GM19023 (cell line): ENCODE measurements around the gene PLPP2.

Experiments
- ATAC-seq: cut with Tn5 transposase; IDR thresholded peaks from one replicate; pipeline ENCODE4 v1.9.1; 2021; ENCODE audit warnings: mild to moderate bottlenecking, moderate library complexity; ENCODE audit not compliant: unreplicated experiment

PLPP2 gene

DNA sequence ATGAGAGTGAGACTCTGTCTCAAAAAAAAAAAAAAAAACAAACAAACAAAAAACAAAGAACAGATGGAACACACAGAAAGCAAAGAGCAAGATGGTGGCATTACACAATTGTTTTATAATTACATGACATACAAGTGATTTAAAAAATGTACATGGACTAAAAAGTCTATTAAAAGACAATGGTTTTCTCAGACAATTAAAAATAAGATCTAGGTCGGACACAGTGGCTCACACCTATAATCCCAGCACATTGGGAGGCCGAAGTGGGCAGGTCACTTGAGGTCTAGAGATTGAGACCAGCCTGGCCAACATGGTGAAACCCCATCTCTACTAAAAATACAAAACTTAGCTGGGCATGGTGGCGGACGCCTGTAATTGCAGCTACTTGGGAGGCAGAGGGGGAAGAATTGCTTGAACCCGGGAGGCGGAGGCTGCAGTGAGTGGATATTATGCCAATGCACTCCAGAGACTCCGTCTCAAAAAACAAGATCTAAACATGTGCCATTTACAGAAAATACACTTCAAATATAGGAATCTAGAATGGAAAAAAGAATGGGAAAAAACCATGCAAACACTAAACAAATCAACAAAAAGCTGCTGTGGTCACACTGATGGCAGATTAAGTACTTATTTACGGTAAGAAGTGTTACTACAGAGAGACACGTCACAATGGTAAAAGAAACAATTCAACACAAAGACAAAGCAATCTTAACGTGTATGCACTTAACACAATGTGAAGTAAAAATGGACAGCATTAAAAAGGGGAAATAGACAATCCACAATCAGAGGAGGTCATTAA lies 26.7 kb upstream of the PLPP2 start:
- ATAC-seq, result no peak

DNA sequence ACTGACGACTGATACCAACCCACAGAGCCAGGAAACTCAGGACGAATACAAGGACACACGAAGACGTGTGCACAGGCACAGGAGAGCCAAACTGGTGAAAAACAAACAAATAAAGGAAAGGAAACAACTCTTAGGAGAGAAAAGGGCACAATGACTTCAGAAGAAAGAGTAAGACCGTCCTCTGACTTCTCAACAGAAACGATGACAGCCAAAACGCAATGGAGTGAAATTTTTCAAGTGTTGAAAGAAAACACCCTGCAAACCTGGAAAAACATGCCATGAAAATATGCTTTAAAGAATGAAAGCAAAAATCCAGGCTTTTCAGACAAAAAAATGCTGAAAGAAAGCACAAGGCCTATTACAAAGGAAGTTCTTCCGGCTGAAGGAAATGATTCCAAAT lies 24.6 kb upstream of the PLPP2 start:
- ATAC-seq, result no peak

GRCh38 chr19:313988-314815 lies 23.0 kb upstream of the PLPP2 start:
- no peak for ATAC-seq

DNA sequence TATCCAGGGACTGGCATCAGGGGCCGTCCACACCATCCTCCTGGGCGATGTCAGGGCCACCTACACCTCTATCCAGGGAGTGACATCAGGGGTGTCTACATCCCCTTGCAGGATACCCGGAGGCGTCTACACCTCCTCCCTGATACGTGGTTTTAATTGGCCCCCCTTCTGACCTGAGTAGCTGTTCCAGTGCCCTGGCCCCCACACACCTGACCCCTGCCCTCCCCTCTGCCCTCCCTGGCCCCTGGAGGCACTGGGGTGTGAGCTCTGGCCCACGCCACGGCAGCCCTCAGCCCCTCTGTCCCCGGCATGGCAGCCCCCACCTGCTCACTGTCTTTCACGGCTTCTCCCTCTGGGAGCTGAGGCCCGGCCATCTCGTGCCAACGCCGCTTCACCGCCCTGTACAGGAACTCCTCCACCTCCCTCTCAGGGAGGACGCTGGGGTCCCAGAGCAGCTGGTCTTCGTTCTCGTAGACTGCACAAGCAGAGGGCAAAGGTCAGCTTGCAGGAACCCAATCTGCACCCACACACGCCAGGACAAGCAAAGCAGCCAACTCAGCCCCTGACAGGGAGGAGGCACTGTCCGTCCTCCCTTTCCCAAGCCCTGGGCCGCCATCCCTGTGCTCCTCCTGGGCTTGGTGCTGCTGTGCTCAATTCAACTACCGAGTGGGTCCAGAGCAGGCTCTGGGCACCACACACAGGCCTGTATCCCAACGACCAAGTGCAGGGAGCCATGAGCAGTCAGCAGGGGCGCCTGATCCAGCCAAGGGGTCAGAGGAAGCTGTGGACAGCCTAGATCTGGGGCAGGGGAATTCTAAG lies 22.2 kb upstream of the PLPP2 start:
- ATAC-seq, result no peak

- no peak for ATAC-seq
Observed at GRCh38 chr19:311813-312261, 20.6 kb upstream of the PLPP2 start.

- ATAC-seq, result no peak
Observed at GRCh38 chr19:310781-311496, 19.7 kb upstream of the PLPP2 start.

- ATAC-seq, result no peak
Observed at GRCh38 chr19:310141-310651, 19.0 kb upstream of the PLPP2 start.

DNA sequence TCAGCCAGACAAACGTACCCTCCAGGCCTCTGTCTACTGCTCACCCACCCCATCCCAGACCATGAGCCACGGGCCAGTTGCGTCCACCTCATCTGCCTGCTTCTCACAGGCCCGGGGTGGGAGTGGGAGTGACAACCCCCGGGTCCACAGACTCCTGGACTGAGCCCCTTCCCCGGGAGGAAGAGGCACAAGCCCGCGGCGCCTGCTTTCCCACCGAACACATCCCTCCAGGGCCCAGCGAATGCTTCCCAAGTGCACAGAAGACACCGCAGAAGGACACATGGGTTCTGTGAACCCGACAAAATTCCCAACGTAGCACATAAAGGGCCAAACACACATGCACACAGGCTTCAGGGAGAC lies 18.0 kb upstream of the PLPP2 start:
- ATAC-seq, result no peak

DNA sequence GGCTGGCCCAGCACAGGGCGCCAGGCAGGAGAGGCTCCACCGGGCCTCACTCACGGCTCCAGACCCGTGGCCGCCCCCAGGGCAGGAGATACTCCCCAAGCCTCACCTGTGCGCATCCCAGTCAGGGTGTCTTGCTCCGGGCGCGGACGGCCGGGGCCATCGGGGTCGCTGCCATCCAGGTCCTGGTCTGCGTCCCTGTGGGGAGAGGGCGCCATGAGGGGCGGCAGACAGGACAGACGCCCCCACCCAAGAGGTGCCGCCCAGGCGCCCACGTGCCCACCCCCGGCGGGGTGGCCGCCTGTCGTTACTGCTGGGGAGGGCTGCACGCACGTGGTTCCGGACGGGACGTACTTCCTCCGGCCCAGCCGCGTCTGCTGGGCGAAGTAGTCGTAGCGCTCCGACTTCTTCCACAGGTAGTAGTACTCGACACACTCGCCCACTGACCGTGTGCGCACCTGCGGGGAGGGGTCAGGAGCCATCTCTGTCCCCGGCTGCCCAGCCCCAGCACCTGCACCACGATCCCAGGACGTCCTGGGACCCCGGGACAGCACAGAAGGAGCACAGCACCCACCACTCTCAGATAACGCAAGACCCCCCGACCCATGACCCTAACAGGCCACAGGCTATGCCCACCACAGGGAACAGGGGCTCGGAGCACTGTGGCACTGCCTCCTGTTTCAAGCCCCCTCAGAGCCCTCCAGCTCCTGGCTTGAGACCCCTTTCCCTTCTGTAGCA lies 17.4 kb upstream of the PLPP2 start:
- ATAC-seq, result no peak

DNA sequence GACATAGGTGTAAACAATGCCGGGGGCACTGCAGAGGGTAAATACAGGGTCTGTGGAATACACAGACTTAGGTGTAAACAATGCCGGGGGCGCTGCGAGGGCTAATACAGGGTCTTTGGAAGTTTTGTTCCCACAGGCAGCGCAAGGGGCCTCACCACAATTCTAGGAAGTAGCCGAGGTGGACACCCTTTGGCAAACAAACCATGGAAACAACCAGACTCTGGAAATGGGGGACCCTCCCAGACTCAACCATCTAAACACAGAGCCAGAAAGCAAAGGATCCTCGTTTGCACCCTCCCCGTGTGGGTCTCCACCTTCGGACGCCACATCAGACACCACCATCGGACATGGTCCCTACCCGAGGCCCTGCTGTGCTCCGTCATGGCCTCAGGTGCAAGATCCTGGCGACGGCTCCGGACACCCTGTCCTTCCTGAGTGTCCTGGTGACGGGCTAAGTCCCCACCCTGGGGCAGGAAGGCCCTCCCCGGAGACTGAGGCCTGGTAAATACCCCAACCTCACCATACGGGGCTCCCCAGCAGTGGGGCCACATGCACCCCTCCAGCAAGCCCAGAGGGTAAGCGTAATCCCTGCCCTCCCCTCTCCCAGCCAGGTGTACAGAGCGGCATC lies 16.7 kb upstream of the PLPP2 start:
- ATAC-seq, result no peak

DNA sequence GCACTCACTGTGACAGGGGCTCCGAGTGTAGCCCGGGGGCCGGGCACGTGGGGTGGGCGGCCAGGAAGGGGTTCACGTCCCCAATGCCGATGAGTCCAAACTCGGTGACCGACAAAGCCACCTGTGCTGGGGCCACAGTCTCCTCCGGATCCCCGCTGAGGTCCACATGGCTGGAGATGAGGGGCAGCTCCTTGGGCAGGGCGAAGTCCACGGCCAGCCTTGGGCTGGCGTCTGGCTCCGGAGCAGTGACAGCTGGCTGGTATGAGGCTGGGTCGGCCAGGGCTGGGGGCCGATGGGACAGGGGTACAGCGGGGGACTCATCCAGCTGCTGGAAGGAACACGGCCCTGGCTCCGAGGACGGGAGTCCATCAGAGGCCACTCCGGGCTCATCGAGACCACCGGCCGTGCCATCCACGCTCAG lies 15.9 kb upstream of the PLPP2 start:
- ATAC-seq, result no peak

GRCh38 chr19:306151-306900 lies 15.1 kb upstream of the PLPP2 start:
- no peak for ATAC-seq

DNA sequence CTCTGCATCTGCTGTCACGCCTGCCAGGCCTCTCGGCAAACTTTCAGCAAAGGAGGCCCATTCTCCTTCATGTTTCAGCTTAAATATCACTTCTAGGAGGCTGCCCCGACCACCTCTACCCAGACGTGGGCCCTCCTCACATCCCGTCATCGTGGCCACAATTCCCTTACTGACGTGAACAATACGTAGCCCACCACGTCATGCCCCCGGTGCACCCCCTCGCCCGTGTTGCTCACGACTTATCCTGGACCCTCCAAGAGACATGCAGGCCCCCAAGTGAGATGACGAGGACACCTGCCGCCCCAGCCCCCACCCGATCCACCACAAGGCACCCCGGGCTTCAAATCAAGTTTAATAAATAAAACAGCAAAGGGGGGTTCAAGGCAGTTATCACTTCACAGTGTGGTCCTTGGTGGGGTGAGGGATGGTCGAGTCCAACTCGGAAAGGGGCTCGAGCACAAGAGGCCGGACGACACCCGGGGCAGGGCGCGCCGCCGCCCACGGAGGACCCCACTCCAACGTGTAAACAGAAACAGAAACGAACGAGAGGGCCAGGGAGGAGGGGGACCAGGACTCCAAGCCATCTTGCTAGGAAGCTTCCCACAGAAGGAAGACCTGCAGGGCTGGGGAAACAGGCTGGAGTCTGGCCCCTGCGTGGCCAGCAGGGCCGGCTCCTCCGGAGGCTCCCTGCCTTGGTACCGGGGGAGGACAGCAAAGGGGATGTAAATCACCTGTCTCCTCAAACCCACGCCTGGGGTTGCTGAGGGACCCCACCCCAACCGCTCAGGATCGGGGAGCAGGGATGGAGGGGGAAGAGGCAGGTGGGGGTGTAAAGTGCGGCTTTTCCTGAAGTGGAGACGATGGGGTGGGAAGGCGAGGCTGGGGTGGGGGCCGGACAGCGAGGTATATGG lies 14.3 kb upstream of the PLPP2 start:
- ATAC-seq, result no peak

DNA sequence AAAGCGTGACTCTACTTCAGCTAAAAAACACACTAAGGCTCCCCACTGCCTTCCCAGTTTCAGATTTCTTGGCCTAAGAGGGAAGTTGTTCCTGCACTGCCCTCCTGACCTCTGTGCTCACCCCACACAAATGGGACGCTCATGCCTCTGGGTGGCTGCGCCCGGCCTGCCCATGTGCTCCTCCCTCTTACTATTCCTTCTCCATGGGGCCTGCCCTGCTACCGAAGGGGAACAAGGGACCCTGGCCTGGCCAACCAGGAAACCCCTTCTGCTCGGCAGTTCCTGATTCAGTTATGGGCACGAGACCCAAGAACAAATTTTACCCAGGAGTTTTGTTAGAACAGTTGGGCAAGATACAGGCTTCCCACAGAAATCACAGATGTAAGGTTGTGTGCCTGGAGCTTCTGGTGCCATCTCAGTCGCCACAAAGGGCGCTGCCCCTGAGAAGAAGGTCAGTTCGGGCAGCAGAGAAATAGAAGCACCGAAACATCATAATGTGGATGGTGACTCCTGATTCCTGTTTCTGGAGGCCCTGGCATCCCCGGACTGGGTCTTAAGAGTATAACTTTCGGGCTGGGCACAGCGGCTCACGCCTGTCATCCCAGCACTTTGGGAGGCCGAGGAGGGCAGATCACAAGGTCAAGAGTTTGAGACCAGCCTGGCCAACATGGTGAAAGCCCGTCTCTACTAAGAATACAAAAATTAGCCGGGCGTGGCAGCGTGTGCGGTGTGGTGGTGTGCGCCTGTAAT lies 5.4 kb upstream of the PLPP2 start:
- no peak for ATAC-seq

DNA sequence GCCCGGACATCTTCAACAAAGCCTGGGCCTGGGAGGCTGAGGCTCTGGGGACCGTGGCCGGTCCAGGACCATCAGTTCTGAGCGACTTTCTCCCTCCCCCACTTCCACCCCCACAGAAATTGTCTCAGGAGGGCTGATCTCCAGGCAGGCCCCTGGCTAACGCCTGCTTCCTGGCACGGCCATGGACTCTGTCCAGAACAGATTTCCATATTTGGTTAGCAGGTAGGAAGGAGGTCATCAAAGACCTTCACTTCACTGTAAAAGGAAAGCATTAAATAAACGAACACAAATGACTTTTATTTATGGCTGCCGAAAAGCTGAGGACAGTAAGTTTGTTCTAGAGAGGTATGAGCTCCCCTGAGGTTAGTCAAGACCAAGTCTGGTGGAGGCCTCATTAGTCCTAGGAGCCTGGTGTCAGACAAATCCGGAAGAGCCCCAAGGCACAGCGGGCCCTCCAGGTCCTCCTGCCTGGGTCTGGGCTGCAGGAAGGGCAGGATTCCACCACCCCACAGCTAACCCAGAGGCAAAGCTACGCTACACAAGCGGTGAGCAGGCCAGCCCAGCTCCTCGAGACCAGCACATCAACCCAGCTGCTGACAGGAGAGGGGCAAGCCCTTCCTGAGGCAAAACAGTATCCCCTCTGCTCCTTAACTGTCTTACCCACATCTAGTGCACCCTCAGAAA lies 4.6 kb upstream of the PLPP2 start:
- ATAC-seq, result no peak

GRCh38 chr19:294946-295686 lies 3.9 kb upstream of the PLPP2 start:
- ATAC-seq, result no peak
